HG03558 (cell line): ENCODE measurements around the gene NEU4.
"Not testable (repeated sequence)": the region's sequence is repeated elsewhere in the genome, so short reads cannot be mapped to it uniquely, and the experiment has no call there.

Experiments used
- ATAC-seq: cut with Tn5 transposase; IDR thresholded peaks from one replicate; pipeline ENCODE4 v1.9.1; 2021; ENCODE audit warnings: moderate number of reproducible peaks; ENCODE audit not compliant: unreplicated experiment; ENCODE audit errors: extremely low read depth

The NEU4 gene

DNA sequence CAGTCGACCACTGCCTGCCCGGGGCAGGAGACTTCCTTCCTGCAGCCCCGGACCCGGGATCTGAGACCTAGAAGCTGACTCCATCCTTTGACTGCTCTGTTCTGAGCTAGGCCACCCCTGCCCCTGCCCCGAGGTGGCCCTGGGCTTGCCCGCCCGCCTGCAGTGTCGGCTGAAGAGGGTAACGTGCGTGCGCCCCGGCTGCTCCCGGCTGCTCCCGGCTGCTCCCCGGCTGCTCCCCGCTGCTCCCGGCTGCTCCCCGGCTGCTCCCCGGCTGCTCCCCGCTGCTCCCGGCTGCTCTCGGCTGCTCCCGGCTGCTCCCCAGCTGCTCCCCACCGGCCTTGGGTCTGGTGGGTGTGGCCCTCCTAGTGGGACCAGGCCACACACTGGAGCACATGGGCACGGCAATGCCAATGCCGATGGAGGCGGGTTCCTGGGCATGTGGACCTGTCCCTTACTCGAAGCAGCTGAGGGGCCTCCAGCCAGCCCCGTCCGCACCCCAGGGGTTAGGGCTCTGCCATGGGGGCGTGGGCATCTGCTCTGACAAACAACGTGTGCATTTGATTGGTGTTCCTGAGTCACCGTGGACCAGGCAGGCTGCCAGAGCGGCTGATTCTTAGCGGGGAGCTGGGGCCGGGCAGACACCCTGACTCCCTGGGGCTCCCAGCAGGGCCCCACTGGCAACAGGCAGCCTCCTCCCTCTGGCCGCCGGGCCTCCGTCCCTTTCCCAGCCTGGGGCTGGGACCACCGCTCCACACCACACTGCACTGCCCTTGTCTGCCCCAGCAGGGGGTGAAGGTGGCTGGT is 34.4 kb upstream of the NEU4 start:
- no peak for ATAC-seq

DNA sequence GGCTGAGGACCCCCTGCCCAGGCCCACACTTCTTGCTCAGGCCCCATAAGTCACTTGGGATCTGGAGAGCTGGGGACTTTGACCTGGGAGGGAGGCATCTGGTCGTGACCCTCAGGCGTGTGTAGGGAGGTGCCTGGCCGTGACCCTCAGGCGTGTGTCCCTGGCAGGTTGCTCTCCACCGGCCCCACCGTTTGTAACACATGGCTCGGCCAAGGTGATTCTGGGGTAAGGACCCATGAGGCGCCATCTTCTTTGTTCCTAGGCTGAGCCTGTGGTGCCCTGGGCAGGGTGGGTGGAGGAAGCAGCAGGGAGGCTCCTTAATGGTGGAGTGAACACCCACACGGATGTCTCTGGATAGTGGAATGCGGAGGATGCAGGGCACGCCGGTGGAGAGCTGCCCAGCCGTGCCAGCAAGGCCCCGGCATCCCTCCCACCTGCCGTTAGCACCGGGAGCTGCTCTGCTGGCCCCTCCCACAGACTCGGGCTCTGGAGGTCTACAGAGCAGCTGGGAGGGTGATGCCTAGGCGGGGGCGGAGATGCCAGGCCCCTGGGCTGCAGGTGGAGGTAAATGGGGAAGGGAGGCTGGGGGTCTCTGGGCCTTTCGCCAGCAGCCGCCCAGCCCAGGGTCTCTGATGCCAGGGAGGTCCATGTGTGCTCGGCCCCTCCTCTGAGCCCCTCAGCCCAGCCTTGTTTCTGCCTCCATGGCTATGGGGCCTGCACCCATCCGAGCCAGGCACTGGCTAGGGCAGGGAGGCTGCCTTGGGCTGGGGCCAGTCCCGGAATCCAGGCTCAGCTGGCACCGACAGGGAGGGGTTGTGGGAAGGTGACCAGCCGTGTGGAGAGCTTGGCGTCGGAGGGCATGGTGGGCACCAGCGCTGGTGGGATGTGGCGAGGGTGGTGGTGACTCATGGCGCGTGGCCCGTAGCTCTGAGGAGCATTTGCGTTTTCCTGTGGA is 33.5 kb upstream of the NEU4 start:
- no peak for ATAC-seq

DNA sequence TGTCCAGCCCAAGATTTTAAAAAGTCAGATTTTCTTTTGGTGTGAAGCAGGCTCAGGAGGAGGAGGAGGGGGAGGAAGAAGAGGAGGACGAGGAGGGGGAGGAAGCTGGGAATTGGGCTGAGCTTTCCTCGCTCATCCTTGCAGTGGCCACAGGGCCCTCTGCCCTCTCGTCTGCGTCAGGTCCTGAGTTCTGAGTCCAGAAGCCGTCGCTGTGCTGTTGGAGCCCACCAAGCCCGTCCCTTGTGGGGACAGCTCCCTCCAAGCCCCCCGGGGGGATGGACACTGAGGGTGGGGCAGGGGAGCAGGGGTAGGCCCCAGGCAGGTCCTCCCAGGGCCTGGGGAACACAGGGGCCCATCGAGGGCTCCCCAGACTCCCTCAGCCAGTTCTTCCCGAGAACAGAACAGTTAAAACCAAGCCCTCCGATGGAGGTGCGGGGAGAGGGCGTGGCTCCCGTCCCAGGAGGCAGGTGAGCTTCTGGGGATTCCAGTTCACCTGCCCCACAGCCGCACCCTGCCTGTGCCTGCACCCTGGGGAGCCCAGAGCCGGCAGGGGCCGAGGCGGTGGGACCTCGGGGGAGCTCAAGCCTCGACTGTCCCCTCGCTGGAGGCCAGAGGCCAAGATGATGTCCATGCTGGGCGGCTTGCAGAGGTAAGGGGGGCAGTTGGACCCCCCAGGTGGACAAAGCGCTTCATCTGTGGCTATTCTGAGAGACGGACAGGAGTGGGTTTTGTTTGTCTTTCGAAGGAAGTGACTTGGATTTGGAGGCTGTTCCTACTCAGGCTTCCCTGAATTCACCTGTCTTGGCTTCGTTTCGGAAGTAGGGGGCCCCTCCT is 32.4 kb upstream of the NEU4 start, which contains the start of gene GAL3ST2:
GAL3ST2 (plus strand) TSS at position 487 of the 834 bp plus-strand sequence; CDS start at position 621, 134 bp downstream.
- no peak for ATAC-seq

DNA sequence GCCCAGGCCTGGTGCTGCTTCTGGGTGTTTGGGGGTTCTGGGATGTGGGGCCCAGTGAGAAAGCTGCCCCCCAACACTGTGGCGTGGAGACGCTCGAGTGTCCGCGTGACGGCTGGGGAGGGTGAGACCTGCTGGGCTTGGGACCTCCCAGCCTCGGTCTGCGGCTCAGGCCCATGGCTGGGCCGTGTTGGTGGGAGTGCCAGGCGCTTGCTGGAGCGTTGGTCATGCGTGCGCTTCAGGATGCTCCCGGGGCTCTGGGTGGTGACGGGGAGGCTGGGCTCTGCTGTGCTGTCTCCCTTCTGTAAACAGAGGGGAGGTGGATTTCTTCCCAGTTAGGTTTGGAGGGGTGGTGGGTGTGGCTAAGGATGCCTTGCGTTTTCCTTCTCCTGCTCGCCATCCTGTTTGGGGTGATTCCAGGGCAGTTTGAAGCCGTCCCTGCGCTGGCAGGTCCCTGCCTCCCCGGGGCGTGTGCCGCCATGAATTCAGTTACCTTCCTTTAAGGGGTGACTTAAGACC is 31.8 kb upstream of the NEU4 start:
- no peak for ATAC-seq

DNA sequence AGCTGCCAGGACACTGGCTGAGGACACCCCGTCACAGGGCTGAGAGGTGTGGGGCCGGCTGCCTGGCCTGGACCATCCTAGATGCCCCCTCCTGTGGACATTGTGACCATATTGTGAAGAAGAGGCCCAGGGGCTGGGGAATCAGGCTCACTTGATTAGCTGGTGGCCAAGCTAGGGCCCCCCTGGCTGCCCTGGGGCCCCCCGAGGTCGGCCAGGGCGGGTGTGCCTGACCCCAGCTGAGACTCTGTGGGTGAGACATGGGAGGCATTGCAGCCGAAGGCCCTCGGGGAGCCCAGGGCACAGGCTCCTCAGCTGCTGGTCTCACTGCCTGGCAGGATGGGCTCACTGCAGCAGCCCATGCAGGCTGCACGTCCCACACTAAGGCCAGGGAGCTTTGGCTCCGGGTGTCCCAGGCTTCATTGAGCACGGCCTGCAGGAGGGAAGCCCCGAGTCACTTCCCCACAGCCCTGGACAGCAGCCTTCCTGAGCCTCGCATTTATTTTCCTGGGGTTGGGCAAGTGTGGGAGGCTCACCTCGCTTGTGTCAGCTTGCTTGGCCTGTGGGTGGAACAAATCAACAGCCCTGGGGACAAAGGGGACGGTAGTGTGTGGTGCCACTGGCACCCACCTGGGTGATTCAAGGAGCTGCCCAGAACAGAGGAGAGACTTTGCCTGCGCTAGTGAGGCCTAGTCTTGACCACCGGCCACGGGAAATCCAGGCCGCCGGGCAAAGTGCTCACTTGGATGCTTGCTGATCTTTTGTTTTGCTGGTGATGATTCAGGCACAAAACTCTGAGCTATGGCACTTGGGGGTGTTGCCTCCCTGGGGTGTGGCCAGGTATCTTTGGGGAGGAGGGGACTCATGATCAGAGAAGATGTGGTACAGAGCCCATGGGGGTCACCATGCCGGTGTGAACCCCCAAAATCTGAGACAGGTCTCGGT is 31.0 kb upstream of the NEU4 start:
- ATAC-seq, result no peak

DNA sequence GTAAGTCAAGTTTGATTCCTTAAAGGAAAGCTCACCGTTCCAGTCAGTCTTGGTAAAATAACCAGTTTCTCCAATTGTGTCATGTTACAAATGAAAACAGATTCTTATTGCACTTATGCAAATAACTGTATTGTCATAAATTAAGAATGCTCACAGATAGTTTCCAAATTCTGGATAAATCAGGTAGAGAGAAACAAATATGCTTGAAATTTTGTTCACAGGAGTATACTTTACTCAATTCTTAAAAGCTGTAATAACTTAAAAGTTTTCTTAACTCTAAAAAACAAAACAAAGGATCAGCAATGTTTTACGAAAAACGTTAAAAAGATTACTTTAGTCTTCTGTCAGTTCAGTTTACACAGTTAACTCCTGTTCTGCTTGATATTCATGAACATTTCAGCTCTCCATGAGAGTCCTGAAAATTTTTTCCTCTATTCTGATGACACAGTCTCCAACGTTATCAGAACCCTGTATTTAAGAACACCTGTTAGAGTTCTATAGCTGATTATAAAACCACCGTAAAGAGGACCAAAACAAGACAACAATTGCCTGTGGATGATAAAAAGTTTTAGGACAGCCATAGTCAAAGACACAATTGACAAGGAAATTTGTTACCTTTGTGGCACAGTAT is 27.9 kb upstream of the NEU4 start:
- ATAC-seq, result no peak

DNA sequence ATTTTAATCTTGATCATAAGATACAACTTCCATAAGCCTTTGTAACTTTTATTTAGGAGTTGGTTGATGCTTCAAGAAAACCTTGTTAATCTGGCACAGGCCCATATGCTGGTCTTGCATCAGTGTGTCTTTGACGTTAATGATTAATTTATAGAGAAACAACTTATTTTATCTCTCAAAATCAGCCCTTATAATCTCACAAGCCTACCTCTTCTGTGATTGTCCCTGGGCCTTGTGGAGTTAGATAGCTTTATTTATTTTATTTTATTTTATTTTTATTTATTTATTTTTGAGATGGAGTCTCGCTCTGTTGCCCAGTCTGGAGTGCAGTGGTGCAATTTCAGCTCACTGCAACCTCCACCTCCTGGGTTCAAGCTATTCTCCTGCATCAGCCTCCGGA is 26.9 kb upstream of the NEU4 start:
- not testable (repeated sequence) for ATAC-seq

DNA sequence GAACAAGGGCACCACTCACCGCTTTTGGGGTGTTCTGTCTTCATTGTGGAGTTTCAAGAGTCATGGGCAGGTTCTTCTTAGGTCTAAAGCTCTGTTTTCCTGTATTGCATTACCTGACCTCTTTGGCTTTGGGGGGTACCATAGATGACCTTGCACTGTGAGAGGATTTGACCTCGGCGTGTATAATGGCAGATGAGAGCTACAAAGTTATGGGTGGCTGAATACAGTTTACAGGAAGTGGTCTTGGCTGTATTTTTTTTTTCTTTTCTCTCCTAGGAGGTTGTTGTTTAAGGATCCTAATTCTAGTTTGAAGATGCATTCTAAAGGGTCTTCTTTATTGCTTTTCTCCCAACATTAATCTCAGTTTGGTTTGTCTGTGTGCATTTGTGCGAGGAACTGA is 20.9 kb upstream of the NEU4 start:
- no peak for ATAC-seq

DNA sequence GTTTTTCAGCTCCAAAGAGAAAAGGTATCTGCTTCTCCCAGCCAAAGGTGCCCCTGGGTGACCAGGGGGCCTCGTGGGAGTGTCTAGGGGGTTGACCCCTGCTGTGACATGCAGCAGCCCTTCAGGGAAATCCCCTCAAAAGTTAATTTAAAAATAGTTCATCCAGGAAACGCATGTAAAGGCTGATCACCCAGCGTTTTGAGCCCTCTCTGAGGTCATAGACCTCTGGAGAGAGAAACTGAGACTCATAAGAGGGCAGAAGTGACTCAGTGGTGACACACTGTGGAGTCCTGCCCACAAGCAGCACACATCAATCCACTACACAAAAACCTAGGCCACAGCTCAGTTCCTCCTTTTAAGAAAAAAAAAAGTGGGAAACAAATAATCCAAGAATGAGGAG is 20.4 kb upstream of the NEU4 start:
- no peak for ATAC-seq

DNA sequence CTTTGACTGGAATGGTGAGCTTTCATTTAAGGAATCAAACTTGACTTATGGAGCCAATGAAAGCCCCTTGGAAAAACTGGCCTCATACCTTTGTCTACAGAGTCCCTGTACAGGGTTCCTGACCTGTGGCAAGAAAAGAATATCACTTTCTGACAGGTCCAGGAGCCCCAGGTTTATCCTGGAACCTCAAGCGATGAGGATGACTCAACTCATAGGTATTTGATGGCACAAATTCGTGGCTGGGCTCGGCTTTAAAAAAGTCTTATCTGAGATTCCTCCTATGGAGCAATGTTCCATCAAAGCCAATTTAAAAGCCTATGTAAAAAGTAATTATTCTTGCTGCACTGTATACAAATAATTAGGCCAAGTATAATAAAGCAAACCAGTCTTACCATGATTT is 17.6 kb upstream of the NEU4 start:
- not testable (repeated sequence) for ATAC-seq

DNA sequence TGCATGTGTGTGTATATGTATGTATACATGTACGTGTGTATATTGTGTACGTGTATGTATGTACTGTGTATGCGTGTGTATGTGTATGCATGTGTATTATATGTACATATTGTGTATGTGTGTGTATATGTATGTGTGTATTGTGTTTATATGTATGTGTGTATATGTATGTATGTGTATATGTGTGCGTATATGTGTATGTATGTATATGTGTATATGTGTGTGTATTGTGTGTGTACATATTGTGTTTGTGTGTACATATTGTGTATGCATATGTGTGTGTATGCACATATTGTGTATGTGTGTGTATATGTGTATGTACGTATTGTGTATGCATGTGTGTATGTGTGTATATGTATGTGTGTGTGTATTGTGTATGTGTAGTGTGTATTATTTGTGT is 15.6 kb upstream of the NEU4 start:
- no peak for ATAC-seq

DNA sequence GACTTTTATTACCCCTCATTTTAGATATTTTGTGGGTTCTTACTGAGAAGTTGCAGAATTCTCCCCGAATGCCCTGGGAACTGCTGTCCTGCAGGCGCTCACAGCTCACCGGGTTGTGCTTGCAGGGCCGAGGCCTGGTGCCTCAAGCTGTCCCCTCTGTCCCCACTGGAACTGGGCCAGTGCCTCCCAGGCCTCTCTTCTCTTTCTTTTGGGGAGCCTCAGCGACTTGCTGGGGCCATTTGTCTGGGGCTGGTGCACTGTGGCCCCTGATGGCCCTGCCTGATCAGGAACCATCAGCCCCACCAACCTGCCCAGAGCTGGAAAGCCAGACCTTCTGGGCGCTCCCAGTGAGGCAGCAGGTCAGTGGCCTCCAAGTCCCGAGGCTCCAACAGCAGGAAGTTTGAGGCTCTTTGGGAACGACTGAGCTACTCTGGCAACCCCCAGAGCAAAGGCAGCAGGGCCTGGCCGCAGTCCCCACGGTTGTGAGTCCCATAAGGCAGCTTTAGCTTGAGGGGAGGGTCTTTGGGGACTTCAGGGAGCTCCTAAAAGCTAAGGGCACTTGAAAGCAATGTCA is 14.7 kb upstream of the NEU4 start:
- ATAC-seq, result no peak

DNA sequence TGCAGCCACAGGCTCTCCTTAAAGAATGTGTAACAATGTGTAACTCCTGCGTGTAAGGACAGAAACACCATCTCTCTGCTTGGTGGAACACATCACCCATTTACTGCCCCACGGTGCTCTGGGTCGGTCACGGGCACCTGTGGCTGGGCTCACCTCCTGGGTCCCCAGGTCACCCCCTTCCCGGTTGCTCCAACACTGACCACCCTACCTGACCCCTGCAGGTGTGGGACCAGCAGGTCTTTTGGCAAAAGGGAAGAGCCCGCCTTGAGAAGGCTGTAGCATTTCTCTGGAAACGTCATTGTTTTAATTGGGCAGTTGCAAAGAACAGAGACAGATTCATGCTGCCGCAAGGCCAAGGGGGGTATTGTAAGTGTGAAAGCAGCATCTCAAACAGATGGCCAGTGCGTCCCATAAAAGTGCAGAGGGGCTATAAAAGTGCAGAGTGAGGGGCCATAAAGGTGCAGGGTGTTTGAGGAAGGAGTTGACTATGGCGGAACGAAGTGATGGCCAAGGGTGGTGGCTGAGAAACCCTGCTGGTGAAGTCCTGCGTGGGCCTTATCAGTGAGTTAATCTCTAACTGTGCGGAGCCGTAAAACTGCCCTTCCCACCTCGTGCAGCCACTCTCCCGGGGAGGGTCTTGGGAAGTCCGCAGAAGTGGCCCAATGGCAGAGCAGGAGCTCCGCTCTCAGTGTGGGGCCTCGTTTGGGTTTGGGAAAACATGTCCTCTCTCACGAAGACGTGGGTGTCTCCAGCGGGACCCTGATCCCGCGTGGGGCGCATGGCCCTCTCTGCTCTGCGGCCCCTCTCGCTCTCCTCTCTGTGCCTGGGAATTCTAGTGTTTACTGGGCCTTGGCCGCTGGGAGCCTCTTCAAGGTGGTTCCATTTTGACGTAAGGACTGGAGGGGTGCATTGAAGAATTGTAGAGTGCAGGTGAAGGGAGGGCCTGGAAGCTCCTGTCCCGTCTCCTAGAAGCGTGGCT is 13.7 kb upstream of the NEU4 start:
- no peak for ATAC-seq

DNA sequence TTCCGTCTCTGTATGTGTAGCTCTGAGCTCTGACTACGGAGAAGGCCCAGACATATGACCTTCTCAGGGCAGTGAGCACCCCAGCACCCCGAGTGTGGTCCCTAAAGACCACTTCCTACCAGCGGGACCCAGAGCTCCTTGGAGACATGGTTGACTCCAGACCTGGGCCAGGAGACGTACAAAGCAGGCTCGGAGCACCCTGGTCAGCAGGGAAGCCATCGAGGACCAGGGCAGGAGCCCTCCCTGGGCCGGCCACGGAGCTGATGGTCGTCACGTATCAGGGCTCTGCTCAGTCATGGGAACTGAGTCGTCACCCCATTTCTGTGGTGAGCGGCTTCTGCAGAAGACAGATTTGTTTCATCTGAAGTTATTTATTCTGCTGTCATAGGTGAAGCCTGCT is 12.8 kb upstream of the NEU4 start:
- ATAC-seq, result no peak

DNA sequence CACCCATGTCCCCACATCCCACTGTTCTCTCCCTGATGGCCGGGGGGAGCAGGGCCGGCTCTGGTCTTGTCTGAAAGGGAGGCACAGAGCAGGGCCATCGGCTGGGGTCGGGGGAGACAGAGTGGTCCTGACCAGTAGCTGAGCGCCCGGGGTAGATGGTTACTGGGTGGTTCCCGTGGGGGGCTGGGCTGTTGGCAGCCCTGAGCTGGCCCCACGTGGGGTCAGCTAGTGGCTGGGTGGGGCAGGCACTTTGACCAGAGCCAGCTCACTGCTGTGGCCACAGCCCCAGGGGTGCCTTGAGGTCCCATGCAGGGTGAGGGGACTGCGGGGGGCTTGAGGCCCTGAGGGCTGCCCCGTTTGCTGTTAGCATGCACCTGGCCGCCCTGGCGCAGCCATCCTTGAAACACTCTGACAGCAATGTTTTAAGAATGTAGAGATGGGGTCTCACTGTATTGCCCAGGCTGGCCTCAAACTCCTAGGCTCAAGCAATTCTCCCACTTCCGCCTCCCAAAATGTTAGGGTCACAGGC is 12.3 kb upstream of the NEU4 start:
- no peak for ATAC-seq

DNA sequence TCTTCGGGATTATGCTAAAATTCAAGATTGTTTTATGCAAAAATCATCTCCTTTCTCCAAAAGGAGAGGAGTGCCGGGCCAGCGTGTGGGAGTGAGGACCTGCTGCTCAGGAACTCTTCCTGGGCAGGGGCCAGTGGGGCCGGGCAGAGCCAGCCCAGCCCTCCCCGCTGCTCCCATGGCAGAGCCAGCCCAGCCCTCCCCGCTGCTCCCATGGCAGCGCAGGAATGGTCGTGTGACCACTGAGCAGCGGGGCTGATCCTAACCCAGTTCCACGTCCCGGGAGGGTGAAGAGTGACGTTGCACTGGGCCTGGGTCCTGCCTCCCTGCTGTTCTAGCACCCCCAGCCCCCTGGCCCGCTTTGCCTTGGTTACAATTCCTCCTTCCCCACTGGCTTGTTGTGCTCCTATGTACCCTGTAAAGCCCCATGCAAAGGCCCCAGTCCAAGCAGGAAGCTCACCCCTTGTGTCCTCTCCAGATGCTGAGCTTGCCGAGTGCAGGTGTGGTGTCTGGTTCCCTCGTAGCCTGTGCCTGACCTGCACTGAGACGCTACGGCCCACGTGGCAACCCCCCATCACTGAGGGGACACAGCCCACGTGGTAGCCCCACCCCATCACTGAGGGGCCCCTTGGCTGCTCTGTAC is 11.4 kb upstream of the NEU4 start:
- no peak for ATAC-seq
